ENCODE data around the gene ANKS6.

- TF ChIP-seq CTCF (IDR thresholded peaks at IDR 0.05) (no peak), POLR2A (IDR thresholded peaks at IDR 0.05) (no peak)
Observed at GRCh38 chr9:98793031-98793430, 3.3 kb downstream of the ANKS6 start.
